Activated CD4-positive, alpha-beta T cell treated with anti-CD3 and anti-CD28 coated beads, Interleukin-2, amount 50 U/mL, for 16 hours (primary cell): ENCODE results near the gene CCZ1B.
"Not testable (repeated sequence)": the region's sequence is repeated elsewhere in the genome, so short reads cannot be mapped to it uniquely, and the experiment has no call there.

Experiments used
- DNase-seq: peaks from one replicate; pipeline ENCODE4 v3.0.0-alpha.2; 2020

Gene CCZ1B

GRCh38 chr7:6830026-6830425 lies 4.0 kb upstream of the CCZ1B start:
- not testable (repeated sequence) for DNase-seq

GRCh38 chr7:6829616-6830015 lies 3.5 kb upstream of the CCZ1B start:
- not testable (repeated sequence) for DNase-seq

GRCh38 chr7:6827180-6827579 lies 1.1 kb upstream of the CCZ1B start:
- not testable (repeated sequence) for DNase-seq

- not testable (repeated sequence) for DNase-seq
These were observed 594 bp downstream of the CCZ1B start for GRCh38 chr7:6825236-6826125.

- DNase-seq: not testable (repeated sequence)
These were observed 4.5 kb downstream of the CCZ1B start for GRCh38 chr7:6821622-6822021.

GRCh38 chr7:6815470-6815869 lies 10.6 kb downstream of the CCZ1B start:
- not testable (repeated sequence) for DNase-seq

GRCh38 chr7:6813011-6813410 lies 13.1 kb downstream of the CCZ1B start:
- DNase-seq: not testable (repeated sequence)

GRCh38 chr7:6807959-6808358 lies 18.1 kb downstream of the CCZ1B start:
- not testable (repeated sequence) for DNase-seq

GRCh38 chr7:6807393-6807918 lies 18.6 kb downstream of the CCZ1B start:
- not testable (repeated sequence) for DNase-seq

GRCh38 chr7:6800331-6800730 lies 25.7 kb downstream of the CCZ1B start:
- not testable (repeated sequence) for DNase-seq

- not testable (repeated sequence) for DNase-seq
These were observed 26.2 kb downstream of the CCZ1B start for GRCh38 chr7:6799887-6800286.

GRCh38 chr7:6798047-6798446 lies 28.0 kb downstream of the CCZ1B start:
- DNase-seq: not testable (repeated sequence)

- DNase-seq: not testable (repeated sequence)
These were observed 28.9 kb downstream of the CCZ1B start for GRCh38 chr7:6797218-6797617.

GRCh38 chr7:6794276-6794675 lies 31.8 kb downstream of the CCZ1B start:
- DNase-seq: not testable (repeated sequence)

GRCh38 chr7:6792113-6792872 lies 33.8 kb downstream of the CCZ1B start:
- not testable (repeated sequence) for DNase-seq

- not testable (repeated sequence) for DNase-seq
These were observed 36.7 kb downstream of the CCZ1B start for GRCh38 chr7:6789353-6789752.

- not testable (repeated sequence) for DNase-seq
These were observed 44.5 kb downstream of the CCZ1B start for GRCh38 chr7:6781581-6781980.

GRCh38 chr7:6761186-6761585 lies 64.9 kb downstream of the CCZ1B start:
- DNase-seq: not testable (repeated sequence)

- DNase-seq: not testable (repeated sequence)
These were observed 72.1 kb downstream of the CCZ1B start, which contains the start of gene RSPH10B2 for GRCh38 chr7:6753964-6754363. Gene RSPH10B2 (plus strand): TSS chr7:6754103. CDS start chr7:6757678, 3,575 bp downstream.

GRCh38 chr7:6750173-6750572 lies 75.9 kb downstream of the CCZ1B start:
- DNase-seq: not testable (repeated sequence)

- DNase-seq: not testable (repeated sequence)
These were observed 76.7 kb downstream of the CCZ1B start for GRCh38 chr7:6749335-6749734.
